Measurements from ENCODE around the gene SCT. TPM values are rescaled to one million over a fixed set of nuclear protein-coding genes. Genes with fewer than 3 reads are reported as not detected.
A peak's percentile ranks its signal among the peaks of the same experiment; 100 is the strongest.

The SCT gene
- total and polyA plus RNA-seq, 8 donors = 0.58 to 0.69 TPM; not detected in 6

- FAIRE-seq (no peak), DNase-seq (peak in 1 of 6 donors; percentile 71), ATAC-seq (no peak)
- TF ChIP-seq CTCF (IDR thresholded peaks at IDR 0.05) = no peak
- Histone ChIP-seq H3K27me3 (no peaks in the 10 kb centered on the region), H3K27ac (no peak overlapping the region), H3K4me3 (no peak overlapping the region), H3K4me1 (peaks cover 0 to 4% (median 0%) of the 10 kb centered on the region in 3 donors), H3K36me3 (peaks cover 4 to 86% (median 52%) of the 10 kb centered on the region in 3 donors), H3K9me3 (no peaks in the 10 kb centered on the region)
- WGBS, 2 donors = 94 to 95% methylated on average over 22 to 28 of the region's 28 CpGs
- intact Hi-C loops (cut with DNase I) = no loop called here
Measured at GRCh38 chr11:609341-609811, 17.6 kb downstream of the SCT start.

GRCh38 chr11:608791-609251 lies 18.2 kb downstream of the SCT start:
- Histone ChIP-seq H3K36me3 (peaks cover 4 to 91% (median 56%) of the 10 kb centered on the region in 3 donors), H3K27me3 (no peaks in the 10 kb centered on the region), H3K9me3 (no peaks in the 10 kb centered on the region), H3K4me1 (no peaks in the 10 kb centered on the region), H3K27ac (no peak overlapping the region), H3K4me3 (no peak overlapping the region)
- ATAC-seq (no peak), FAIRE-seq (no peak), DNase-seq (peak in 2 of 6 donors; percentile 26 to 73)
- 85 to 93% methylated on average over 27 to 28 of the region's 28 CpGs for WGBS, 2 donors
- intact Hi-C loops (cut with DNase I) = no loop called here
- TF ChIP-seq CTCF (IDR thresholded peaks at IDR 0.05) = no peak

GRCh38 chr11:607971-608659 lies 18.9 kb downstream of the SCT start:
- no peak overlapping the region for H3K4me3 ChIP-seq
- no peak for TF ChIP-seq CTCF (IDR thresholded peaks at IDR 0.05)
- FAIRE-seq = no peak
- H3K27me3 ChIP-seq = no peaks in the 10 kb centered on the region
- no peaks in the 10 kb centered on the region for H3K4me1 ChIP-seq
- WGBS, 2 donors = 91 to 92% methylated on average over 44 to 45 of the region's 45 CpGs
- H3K9me3 ChIP-seq = no peaks in the 10 kb centered on the region
- no peak for ATAC-seq
- DNase-seq = peak in 2 of 6 donors; percentile 12 to 71
- H3K36me3 ChIP-seq = peaks cover 4 to 94% (median 59%) of the 10 kb centered on the region in 3 donors
- H3K27ac ChIP-seq = no peak overlapping the region
- intact Hi-C loops (cut with DNase I) = no loop called here

GRCh38 chr11:607020-607780 lies 19.8 kb downstream of the SCT start:
- H3K36me3 ChIP-seq = peaks cover 4 to 87% (median 52%) of the 10 kb centered on the region in 3 donors
- DNase-seq = peak in 2 of 6 donors; percentile 15 to 78
- WGBS, 2 donors = 90 to 91% methylated on average over 35 of the region's 35 CpGs
- intact Hi-C loops (cut with DNase I) = no loop called here
- H3K9me3 ChIP-seq = no peaks in the 10 kb centered on the region
- H3K4me3 ChIP-seq = no peak overlapping the region
- FAIRE-seq = no peak
- ATAC-seq = no peak
- no peaks in the 10 kb centered on the region for H3K27me3 ChIP-seq
- no peak overlapping the region for H3K27ac ChIP-seq
- TF ChIP-seq CTCF (IDR thresholded peaks at IDR 0.05) = no peak
- H3K4me1 ChIP-seq = no peaks in the 10 kb centered on the region

Data from pancreas (tissue), 10 donors.